WTC11 (cell line): ENCODE measurements around the gene ARSH. TPM values are rescaled to one million over a fixed set of nuclear protein-coding genes. Genes with fewer than 3 reads are reported as not detected.

Experiments
- ATAC-seq: fragments of 200-7000 bp; cut with Tn5 transposase; 2 replicates; pipeline ENCODE4 v1.10.0; 2021; ENCODE audit warnings: mild to moderate bottlenecking, moderate library complexity
- CTCF ChIA-PET: fragments of 300-600 bp; sonication (Branson Sonifier 250); formaldehyde crosslinking; loops from one replicate; lab custom pipeline; 2021; ENCODE audit warnings: antibody characterized with exemption; lab: Charles Lee
- POLR2A ChIA-PET: fragments of 350-600 bp; sonication (Branson Sonifier 250); formaldehyde crosslinking; loops from one replicate; lab custom pipeline; 2021; ENCODE audit warnings: antibody characterized with exemption; lab: Charles Lee
- DNase-seq: peaks from one replicate; pipeline ENCODE4 v3.0.0; 2021; ENCODE audit warnings: low spot score
- H3K27ac Mint-ChIP-seq: 2 replicates; pipeline ENCODE4 v1.8.0; 2021; ENCODE audit warnings: mixed read lengths
- H3K27me3 Mint-ChIP-seq: 2 replicates; pipeline ENCODE4 v1.8.0; 2021; ENCODE audit warnings: low read depth, mild to moderate bottlenecking, moderate library complexity, mixed read lengths
- H3K36me3 Mint-ChIP-seq: 2 replicates; pipeline ENCODE4 v1.8.0; 2021; ENCODE audit warnings: mixed read lengths
- H3K4me1 Mint-ChIP-seq: 2 replicates; pipeline ENCODE4 v1.8.0; 2022; ENCODE audit warnings: mixed read lengths
- H3K4me3 Mint-ChIP-seq: 2 replicates; pipeline ENCODE4 v1.8.0; 2021; ENCODE audit warnings: mild to moderate bottlenecking, moderate library complexity, mixed read lengths
- H3K9me3 Mint-ChIP-seq: 2 replicates; pipeline ENCODE4 v1.8.0; 2021; ENCODE audit warnings: mixed read lengths
- ELF4 ChIP-seq: sonication (generic); formaldehyde crosslinking; IDR thresholded peaks from 2 replicates; pipeline ENCODE4 v1.8.1; 2022; ENCODE audit warnings: low read depth, mild to moderate bottlenecking, moderate library complexity, missing genetic modification reagents
- EMX1 ChIP-seq: fragments of 250-450 bp; sonication (Bioruptor Pico); IDR thresholded peaks from 2 replicates; pipeline ENCODE4 v1.8.0; 2021; ENCODE audit warnings: mild to moderate bottlenecking
- ERG ChIP-seq: fragments of 250-450 bp; sonication (Bioruptor Pico); IDR thresholded peaks from 2 replicates; pipeline ENCODE4 v1.8.0; 2021; ENCODE audit warnings: mild to moderate bottlenecking
- FOXJ3 ChIP-seq: sonication (generic); formaldehyde crosslinking; IDR thresholded peaks from 2 replicates; pipeline ENCODE4 v1.9.0; 2021; ENCODE audit warnings: missing genetic modification reagents, mild to moderate bottlenecking, borderline replicate concordance
- IRF2 ChIP-seq: sonication (generic); formaldehyde crosslinking; IDR thresholded peaks from 2 replicates; pipeline ENCODE4 v1.8.0; 2022; ENCODE audit warnings: low read depth, missing genetic modification reagents, borderline replicate concordance
- KAT7 ChIP-seq: sonication (generic); formaldehyde crosslinking; IDR thresholded peaks from 2 replicates; pipeline ENCODE4 v1.8.1; 2023; ENCODE audit warnings: missing genetic modification reagents, mild to moderate bottlenecking, borderline replicate concordance
- MXD4 ChIP-seq: fragments of 250-450 bp; sonication (Bioruptor Pico); IDR thresholded peaks from 2 replicates; pipeline ENCODE4 v1.8.0; 2021; ENCODE audit warnings: mild to moderate bottlenecking, moderate library complexity, borderline replicate concordance
- OVOL2 ChIP-seq: fragments of 250-450 bp; sonication (Bioruptor Pico); IDR thresholded peaks from 2 replicates; pipeline ENCODE4 v1.9.0; 2021; ENCODE audit warnings: mild to moderate bottlenecking, borderline replicate concordance
- SMAD3 ChIP-seq: sonication (generic); formaldehyde crosslinking; IDR thresholded peaks from 2 replicates; pipeline ENCODE4 v1.8.0; 2022; ENCODE audit warnings: missing genetic modification reagents, mild to moderate bottlenecking, borderline replicate concordance
- SMAD4 ChIP-seq: sonication (generic); formaldehyde crosslinking; IDR thresholded peaks from 2 replicates; pipeline ENCODE4 v1.8.0; 2022; ENCODE audit warnings: mild to moderate bottlenecking, missing genetic modification reagents
- USF1 ChIP-seq: sonication (generic); formaldehyde crosslinking; IDR thresholded peaks from 2 replicates; pipeline ENCODE4 v1.8.0; 2022; ENCODE audit warnings: mild to moderate bottlenecking, missing genetic modification reagents
- ZBTB21 ChIP-seq: sonication (generic); formaldehyde crosslinking; IDR thresholded peaks from 2 replicates; pipeline ENCODE4 v1.8.1; 2023; ENCODE audit warnings: mild to moderate bottlenecking, missing genetic modification reagents, borderline replicate concordance
- ZNF532 ChIP-seq: fragments of 250-450 bp; sonication (Bioruptor Pico); IDR thresholded peaks from 2 replicates; pipeline ENCODE4 v1.9.0; 2021; ENCODE audit warnings: mild to moderate bottlenecking, borderline replicate concordance
- total RNA-seq: library from RNA; stranded (reverse); gene quantifications from 3 replicates; pipeline ENCODE4 v1.2.3, GENCODE V29; 2021
- TF ChIP-seq, protein P1 (sequence below): sonication (generic); formaldehyde crosslinking; IDR thresholded peaks from 2 replicates; pipeline ENCODE4 v1.8.0; 2022; ENCODE audit warnings: missing genetic modification reagents
- TF ChIP-seq, protein P2 (sequence below): sonication (generic); formaldehyde crosslinking; conservative IDR thresholded peaks from 2 replicates; pipeline ENCODE4 v1.8.1; 2022; ENCODE audit warnings: mild to moderate bottlenecking, missing genetic modification reagents
- TF ChIP-seq, protein P3 (sequence below): fragments of 250-450 bp; sonication (Bioruptor Pico); IDR thresholded peaks from 2 replicates; pipeline ENCODE4 v2.1.2; 2022; ENCODE audit warnings: mild to moderate bottlenecking, moderate library complexity
- TF ChIP-seq, protein P4 (sequence below): sonication (generic); formaldehyde crosslinking; IDR thresholded peaks from 2 replicates; pipeline ENCODE4 v1.8.1; 2022; ENCODE audit warnings: low read depth, mild to moderate bottlenecking, moderate library complexity, missing genetic modification reagents, borderline replicate concordance
- TF ChIP-seq, protein P5 (sequence below): sonication (generic); formaldehyde crosslinking; IDR thresholded peaks from 2 replicates; pipeline ENCODE4 v1.8.0; 2022; ENCODE audit warnings: mild to moderate bottlenecking, missing genetic modification reagents

The ARSH gene
- total RNA-seq, 1 experiment from 2014 or later, result not detected

- H3K9me3 Mint-ChIP-seq, result no peaks in the 10 kb centered on the region
- H3K4me1 Mint-ChIP-seq, result peaks cover 29% of the 10 kb centered on the region
- H3K27me3 Mint-ChIP-seq, result no peaks in the 10 kb centered on the region
- peaks cover 16% of the 10 kb centered on the region for H3K36me3 Mint-ChIP-seq
- DNase-seq (no peak), ATAC-seq (no peak)
- CTCF ChIA-PET, result no interaction called here
- POLR2A ChIA-PET, result no interaction called here
- no peak overlapping the region for H3K4me3 Mint-ChIP-seq
- no peak overlapping the region for H3K27ac Mint-ChIP-seq
- TF ChIP-seq, protein P1, sequence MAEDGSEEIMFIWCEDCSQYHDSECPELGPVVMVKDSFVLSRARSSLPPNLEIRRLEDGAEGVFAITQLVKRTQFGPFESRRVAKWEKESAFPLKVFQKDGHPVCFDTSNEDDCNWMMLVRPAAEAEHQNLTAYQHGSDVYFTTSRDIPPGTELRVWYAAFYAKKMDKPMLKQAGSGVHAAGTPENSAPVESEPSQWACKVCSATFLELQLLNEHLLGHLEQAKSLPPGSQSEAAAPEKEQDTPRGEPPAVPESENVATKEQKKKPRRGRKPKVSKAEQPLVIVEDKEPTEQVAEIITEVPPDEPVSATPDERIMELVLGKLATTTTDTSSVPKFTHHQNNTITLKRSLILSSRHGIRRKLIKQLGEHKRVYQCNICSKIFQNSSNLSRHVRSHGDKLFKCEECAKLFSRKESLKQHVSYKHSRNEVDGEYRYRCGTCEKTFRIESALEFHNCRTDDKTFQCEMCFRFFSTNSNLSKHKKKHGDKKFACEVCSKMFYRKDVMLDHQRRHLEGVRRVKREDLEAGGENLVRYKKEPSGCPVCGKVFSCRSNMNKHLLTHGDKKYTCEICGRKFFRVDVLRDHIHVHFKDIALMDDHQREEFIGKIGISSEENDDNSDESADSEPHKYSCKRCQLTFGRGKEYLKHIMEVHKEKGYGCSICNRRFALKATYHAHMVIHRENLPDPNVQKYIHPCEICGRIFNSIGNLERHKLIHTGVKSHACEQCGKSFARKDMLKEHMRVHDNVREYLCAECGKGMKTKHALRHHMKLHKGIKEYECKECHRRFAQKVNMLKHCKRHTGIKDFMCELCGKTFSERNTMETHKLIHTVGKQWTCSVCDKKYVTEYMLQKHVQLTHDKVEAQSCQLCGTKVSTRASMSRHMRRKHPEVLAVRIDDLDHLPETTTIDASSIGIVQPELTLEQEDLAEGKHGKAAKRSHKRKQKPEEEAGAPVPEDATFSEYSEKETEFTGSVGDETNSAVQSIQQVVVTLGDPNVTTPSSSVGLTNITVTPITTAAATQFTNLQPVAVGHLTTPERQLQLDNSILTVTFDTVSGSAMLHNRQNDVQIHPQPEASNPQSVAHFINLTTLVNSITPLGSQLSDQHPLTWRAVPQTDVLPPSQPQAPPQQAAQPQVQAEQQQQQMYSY (CRISPR knock-in tag), result no peak
- TF ChIP-seq SMAD4 (CRISPR knock-in tag) (no peak), ZNF532 (CRISPR knock-in tag) (no peak), ZBTB21 (CRISPR knock-in tag) (no peak), FOXJ3 (CRISPR knock-in tag) (no peak), EMX1 (CRISPR knock-in tag) (no peak), ELF4 (CRISPR knock-in tag) (no peak), IRF2 (CRISPR knock-in tag) (no peak), SMAD3 (CRISPR knock-in tag) (no peak), ERG (CRISPR knock-in tag) (no peak), USF1 (no peak), OVOL2 (CRISPR knock-in tag) (no peak), KAT7 (no peak), MXD4 (CRISPR knock-in tag) (no peak)
- TF ChIP-seq, protein P2, sequence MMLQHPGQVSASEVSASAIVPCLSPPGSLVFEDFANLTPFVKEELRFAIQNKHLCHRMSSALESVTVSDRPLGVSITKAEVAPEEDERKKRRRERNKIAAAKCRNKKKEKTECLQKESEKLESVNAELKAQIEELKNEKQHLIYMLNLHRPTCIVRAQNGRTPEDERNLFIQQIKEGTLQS (CRISPR knock-in tag), result no peak
- TF ChIP-seq, protein P3, sequence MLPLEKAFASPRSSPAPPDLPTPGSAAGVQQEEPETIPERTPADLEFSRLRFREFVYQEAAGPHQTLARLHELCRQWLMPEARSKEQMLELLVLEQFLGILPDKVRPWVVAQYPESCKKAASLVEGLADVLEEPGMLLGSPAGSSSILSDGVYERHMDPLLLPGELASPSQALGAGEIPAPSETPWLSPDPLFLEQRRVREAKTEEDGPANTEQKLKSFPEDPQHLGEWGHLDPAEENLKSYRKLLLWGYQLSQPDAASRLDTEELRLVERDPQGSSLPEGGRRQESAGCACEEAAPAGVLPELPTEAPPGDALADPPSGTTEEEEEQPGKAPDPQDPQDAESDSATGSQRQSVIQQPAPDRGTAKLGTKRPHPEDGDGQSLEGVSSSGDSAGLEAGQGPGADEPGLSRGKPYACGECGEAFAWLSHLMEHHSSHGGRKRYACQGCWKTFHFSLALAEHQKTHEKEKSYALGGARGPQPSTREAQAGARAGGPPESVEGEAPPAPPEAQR, result no peak
- TF ChIP-seq, protein P4, sequence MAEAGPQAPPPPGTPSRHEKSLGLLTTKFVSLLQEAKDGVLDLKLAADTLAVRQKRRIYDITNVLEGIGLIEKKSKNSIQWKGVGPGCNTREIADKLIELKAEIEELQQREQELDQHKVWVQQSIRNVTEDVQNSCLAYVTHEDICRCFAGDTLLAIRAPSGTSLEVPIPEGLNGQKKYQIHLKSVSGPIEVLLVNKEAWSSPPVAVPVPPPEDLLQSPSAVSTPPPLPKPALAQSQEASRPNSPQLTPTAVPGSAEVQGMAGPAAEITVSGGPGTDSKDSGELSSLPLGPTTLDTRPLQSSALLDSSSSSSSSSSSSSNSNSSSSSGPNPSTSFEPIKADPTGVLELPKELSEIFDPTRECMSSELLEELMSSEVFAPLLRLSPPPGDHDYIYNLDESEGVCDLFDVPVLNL, result no peak
- TF ChIP-seq, protein P5, sequence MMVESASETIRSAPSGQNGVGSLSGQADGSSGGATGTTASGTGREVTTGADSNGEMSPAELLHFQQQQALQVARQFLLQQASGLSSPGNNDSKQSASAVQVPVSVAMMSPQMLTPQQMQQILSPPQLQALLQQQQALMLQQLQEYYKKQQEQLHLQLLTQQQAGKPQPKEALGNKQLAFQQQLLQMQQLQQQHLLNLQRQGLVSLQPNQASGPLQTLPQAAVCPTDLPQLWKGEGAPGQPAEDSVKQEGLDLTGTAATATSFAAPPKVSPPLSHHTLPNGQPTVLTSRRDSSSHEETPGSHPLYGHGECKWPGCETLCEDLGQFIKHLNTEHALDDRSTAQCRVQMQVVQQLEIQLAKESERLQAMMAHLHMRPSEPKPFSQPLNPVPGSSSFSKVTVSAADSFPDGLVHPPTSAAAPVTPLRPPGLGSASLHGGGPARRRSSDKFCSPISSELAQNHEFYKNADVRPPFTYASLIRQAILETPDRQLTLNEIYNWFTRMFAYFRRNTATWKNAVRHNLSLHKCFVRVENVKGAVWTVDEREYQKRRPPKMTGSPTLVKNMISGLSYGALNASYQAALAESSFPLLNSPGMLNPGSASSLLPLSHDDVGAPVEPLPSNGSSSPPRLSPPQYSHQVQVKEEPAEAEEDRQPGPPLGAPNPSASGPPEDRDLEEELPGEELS, result no peak
Observed at GRCh38 chrX:2958199-2958598, 48.1 kb upstream of the ARSH start.
